Stimulated activated naive CD8-positive, alpha-beta T cell treated with anti-CD3 and anti-CD28 coated beads, Interleukin-15, amount 100 ng/mL, for 72 hours (primary cell): ENCODE results near the gene ASTN2.
"Not testable (repeated sequence)": the region's sequence is repeated elsewhere in the genome, so short reads cannot be mapped to it uniquely, and the experiment has no call there.

Source experiments
- ATAC-seq: fragments of 150-1000 bp; cut with Tn5 transposase; 2 replicates; pipeline ENCODE4 v1.10.0; 2021; ENCODE audit warnings: mild to moderate bottlenecking, moderate library complexity
- DNase-seq, 2 donors: peaks; one replicate each; pipeline ENCODE4 v3.0.0; 2021 to 2022
- H3K27ac Mint-ChIP-seq, 2 donors: one replicate each; pipeline ENCODE4 v1.8.0; 2022; ENCODE audit warnings: mild to moderate bottlenecking in 2 of 2, mixed read lengths in 2 of 2, moderate library complexity in 2 of 2
- H3K27me3 Mint-ChIP-seq: one replicate; pipeline ENCODE4 v1.8.0; 2022; ENCODE audit warnings: mixed read lengths
- H3K4me1 Mint-ChIP-seq: one replicate; pipeline ENCODE4 v1.8.0; 2022; ENCODE audit warnings: mild to moderate bottlenecking, mixed read lengths
- H3K4me3 Mint-ChIP-seq, 2 donors: one replicate each; pipeline ENCODE4 v1.8.0; 2022; ENCODE audit warnings: mild to moderate bottlenecking in 2 of 2, mixed read lengths in 2 of 2, moderate library complexity in 1 of 2
- H3K9me3 Mint-ChIP-seq, 2 donors: one replicate each; pipeline ENCODE4 v1.8.0; 2022; ENCODE audit warnings: mixed read lengths in 2 of 2

Gene ASTN2

DNA sequence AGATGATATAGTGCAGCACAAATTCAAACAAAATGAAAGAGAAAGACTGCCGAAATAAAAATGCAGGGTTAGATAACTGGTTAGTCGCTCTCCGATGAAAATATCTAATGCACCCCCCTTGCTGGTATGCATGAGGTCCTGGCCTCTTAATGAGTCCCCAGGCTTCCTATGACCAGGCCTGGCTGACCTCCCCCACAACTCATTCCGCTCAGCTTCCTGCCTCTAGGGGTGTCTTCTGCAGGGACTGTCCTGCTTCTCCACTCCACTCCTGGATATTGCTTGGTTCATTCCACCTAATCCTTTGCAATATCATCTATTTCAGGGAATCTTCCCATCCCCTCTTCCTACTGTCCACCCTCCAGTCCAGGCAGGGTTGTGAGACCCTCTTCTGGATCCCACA, 341.8 kb downstream of the ASTN2 start:
- H3K4me3 Mint-ChIP-seq: no peak overlapping the region
- no peaks in the 10 kb centered on the region for H3K4me1 Mint-ChIP-seq
- H3K9me3 Mint-ChIP-seq: peaks cover 5 to 21% of the 10 kb centered on the region in 2 donors
- DNase-seq (no peak), ATAC-seq (no peak)
- H3K27ac Mint-ChIP-seq: no peak overlapping the region
- peaks cover 17% of the 10 kb centered on the region for H3K27me3 Mint-ChIP-seq

DNA sequence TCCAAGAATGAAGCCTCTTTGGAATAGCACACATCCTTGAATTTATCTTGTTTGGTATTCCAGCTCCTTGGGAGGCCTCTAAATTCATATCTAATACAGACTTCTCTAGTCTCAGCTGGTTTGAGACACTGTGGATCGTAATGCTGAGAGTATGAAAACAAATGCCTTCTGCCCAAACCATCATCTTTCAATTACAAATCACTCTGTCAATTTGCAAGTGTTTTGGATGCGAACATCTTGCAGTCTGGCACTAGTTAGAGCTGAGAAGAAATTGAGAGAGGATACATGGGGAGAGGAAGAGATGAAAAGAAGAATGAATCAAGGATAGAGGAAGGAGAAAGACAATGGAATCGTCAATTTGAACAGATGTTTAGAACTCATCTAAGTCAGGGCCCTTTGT, 342.6 kb downstream of the ASTN2 start:
- peaks cover 5 to 21% of the 10 kb centered on the region in 2 donors for H3K9me3 Mint-ChIP-seq

DNA sequence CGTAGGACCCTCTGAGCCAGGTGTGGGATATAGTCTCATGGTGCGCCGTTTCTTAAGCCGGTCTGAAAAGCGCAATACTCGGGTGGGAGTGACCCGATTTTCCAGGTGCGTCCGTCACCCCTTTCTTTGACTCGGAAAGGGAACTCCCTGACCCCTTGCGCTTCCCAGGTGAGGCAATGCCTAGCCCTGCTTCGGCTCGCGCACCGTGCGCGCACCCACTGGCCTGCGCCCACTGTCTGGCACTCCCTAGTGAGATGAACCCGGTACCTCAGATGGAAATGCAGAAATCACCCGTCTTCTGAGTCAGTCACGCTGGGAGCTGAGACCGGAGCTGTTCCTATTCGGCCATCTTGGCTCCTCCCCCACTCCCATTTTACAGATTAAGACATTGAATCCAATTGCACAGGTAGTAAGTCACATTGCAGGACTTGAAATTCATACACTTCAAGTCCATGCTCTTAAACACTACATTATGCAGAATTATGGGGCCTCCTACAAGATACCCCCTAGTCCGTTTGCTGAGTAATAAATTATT, 343.1 kb downstream of the ASTN2 start:
- peaks cover 5 to 21% of the 10 kb centered on the region in 2 donors for H3K9me3 Mint-ChIP-seq
- H3K27ac Mint-ChIP-seq, H3K4me1 Mint-ChIP-seq, ATAC-seq, H3K4me3 Mint-ChIP-seq, DNase-seq: not testable (repeated sequence)
- peaks cover 17% of the 10 kb centered on the region for H3K27me3 Mint-ChIP-seq

More for the DNA sequence above, 342.6 kb downstream of the ASTN2 start:
- H3K27ac Mint-ChIP-seq: no peak overlapping the region
- no peaks in the 10 kb centered on the region for H3K4me1 Mint-ChIP-seq
- H3K27me3 Mint-ChIP-seq: peaks cover 17% of the 10 kb centered on the region
- DNase-seq (no peak), ATAC-seq (no peak)
- no peak overlapping the region for H3K4me3 Mint-ChIP-seq

DNA sequence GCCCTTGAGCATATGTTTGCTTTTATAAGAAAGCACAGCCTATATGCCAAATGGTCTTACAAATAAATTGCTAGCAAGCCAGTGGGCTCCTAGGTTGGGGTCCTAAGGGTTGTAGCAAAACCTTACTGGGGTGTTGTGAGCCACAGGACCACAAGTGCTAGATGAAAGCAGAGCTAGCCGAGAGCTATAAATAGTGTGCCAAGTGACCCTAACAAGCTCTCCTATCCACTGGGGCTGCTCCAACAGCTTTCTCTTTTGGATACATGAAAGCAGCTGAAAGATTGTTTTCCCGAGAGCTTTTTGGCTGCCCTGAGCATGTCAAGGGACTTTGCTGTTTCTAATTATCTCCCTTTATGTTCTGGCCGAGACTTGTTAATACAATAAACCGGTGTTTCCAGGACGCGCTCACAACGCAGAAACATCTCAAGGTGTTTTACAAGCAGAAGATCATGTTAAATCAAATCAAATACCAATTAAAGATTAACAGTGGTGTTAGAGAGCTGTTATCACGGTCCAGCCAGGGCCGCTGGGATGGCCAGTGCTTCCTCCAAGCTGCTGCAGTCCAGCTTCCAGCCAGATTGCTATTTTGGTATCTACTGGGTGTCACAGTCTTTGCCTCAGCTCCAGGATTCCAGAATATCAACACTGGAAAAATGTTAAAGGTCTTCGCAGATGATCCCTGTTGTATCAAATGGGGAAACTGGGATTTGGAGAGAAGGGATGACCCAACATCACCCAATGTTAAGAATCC, 351.0 kb downstream of the ASTN2 start:
- H3K4me1 Mint-ChIP-seq: no peaks in the 10 kb centered on the region
- H3K9me3 Mint-ChIP-seq: peaks cover 4 to 7% of the 10 kb centered on the region in 2 donors
- ATAC-seq (no peak), DNase-seq (no peak)
- H3K27ac Mint-ChIP-seq: no peak overlapping the region
- no peak overlapping the region for H3K4me3 Mint-ChIP-seq
- H3K27me3 Mint-ChIP-seq: no peaks in the 10 kb centered on the region

DNA sequence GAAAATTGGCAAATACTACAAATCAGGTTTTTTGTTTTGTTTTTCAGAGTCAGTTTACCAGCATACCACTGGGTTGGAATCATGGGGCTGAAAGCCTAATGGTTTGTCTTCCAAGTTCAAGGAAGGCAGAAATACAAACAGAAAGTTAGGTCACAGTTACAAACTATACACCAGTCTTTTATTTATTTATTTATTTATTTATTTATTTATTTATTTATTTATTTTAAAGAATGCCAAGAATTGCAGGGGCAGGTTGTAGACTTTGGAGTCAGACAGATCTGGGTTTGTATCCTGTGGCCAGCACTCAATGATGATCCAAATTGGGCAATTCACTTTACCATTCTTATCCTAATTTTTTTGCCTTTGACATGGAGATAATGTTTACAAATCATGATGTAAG, 353.9 kb downstream of the ASTN2 start:
- Mint-ChIP-seq H3K27me3 (no peaks in the 10 kb centered on the region), H3K4me3 (no peak overlapping the region), H3K9me3 (peaks cover 10 to 11% of the 10 kb centered on the region in 2 donors)

DNA sequence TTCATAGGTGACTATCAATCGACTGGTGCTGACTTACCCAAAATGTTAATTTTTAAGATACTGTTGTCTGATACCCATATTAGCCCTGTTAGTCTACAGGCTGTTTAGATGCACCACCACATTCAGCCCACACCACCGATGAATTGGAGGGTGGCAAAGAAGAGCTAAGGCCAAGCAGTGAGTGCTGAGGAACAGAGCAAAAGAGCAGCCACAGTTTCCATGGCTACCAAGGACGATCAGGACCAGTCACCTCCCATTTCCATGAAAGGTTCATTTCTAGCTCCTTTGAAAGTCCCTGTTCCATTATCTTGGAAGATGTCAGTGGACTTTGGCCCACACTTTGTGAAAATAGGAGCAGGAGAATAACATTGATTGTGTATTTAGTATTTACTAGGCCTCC, 364.9 kb downstream of the ASTN2 start:
- H3K27me3 Mint-ChIP-seq: no peaks in the 10 kb centered on the region
- H3K27ac Mint-ChIP-seq: no peak overlapping the region
- peaks cover 5 to 15% of the 10 kb centered on the region in 2 donors for H3K9me3 Mint-ChIP-seq
- no peak for DNase-seq
- no peaks in the 10 kb centered on the region for H3K4me1 Mint-ChIP-seq
- no peak for ATAC-seq
- no peak overlapping the region for H3K4me3 Mint-ChIP-seq

More for the DNA sequence above, 353.9 kb downstream of the ASTN2 start:
- no peak for ATAC-seq
- H3K4me1 Mint-ChIP-seq: no peaks in the 10 kb centered on the region
- DNase-seq: no peak
- H3K27ac Mint-ChIP-seq: no peak overlapping the region

DNA sequence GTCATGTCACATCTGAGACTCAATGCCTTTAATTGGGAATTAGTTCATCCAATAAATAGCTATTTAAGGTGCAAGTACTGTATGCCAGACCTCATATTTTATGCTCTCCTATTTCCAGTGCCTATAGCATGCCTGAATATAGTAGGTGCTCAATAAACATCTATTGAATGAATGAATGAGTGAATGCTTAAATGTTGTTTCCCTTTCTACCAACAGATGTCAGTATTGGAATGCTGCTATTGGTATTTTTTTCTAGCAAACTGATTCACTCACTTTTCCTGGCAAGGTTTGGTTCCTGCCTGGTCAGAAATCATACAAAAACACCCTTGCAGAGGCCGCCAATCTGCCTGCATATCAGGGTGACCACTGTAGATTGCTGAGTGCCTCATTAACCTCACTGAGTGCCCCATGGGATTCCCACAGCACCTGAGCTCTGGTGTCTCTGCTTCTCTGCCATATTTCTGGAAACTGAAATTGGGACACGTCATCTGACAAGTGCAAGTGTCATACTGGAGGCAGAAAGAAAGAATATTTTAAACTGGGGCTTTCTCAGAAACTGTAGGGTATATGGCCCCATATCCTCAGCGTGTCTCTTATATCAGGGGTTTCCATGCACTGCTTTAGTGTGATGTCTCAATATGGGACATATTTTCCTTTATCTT, 368.1 kb downstream of the ASTN2 start:
- H3K27me3 Mint-ChIP-seq: no peaks in the 10 kb centered on the region
- DNase-seq (no peak), ATAC-seq (no peak)
- no peaks in the 10 kb centered on the region for H3K4me1 Mint-ChIP-seq
- no peak overlapping the region for H3K4me3 Mint-ChIP-seq
- no peak overlapping the region for H3K27ac Mint-ChIP-seq
- H3K9me3 Mint-ChIP-seq: peaks cover under 1 to 7% of the 10 kb centered on the region in 2 donors

DNA sequence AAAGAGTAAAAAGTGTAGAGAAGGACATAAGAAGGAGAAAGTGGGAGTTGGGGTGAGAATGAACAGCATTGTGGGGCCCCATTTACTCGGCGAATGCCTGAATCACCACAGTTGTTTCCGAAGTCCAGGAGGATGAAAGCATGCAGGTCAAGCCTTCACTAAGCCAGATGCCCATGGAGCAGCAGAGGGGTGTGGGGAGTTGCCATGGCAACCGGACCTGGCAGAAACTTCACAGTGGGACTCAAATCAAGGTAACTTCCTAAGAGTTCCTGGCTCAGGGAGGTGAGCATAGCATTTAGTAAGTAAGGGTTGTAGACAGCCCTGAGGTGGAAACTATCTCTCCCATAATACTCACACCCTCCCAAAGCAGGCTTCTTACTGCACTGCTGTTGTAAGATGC, 370.6 kb downstream of the ASTN2 start:
- H3K27ac Mint-ChIP-seq: no peak overlapping the region
- H3K4me1 Mint-ChIP-seq: no peaks in the 10 kb centered on the region
- ATAC-seq (no peak), DNase-seq (no peak)
- no peak overlapping the region for H3K4me3 Mint-ChIP-seq
- no peaks in the 10 kb centered on the region for H3K27me3 Mint-ChIP-seq
- peaks cover 0 to 8% of the 10 kb centered on the region in 2 donors for H3K9me3 Mint-ChIP-seq

DNA sequence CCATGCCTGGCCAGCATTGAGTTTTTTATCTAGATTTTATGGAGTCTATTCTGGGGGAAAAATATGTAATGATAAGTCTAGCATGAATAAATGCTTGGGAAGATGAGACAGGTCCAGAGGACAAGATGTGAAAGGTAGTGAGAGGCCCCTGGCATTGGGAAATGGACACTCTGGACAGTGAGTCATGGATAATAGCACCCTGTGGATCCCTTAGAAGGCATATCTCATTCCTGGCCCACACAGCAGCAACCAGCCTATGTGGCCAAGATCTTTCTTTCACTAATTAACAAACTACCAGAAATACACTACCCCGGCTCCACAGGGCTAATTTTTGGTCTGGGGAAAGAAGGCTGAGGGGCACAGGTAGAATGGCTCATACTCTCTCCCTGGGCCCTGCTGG, 371.7 kb downstream of the ASTN2 start:
- H3K4me3 Mint-ChIP-seq: no peak overlapping the region
- no peaks in the 10 kb centered on the region for H3K4me1 Mint-ChIP-seq
- no peaks in the 10 kb centered on the region for H3K27me3 Mint-ChIP-seq

DNA sequence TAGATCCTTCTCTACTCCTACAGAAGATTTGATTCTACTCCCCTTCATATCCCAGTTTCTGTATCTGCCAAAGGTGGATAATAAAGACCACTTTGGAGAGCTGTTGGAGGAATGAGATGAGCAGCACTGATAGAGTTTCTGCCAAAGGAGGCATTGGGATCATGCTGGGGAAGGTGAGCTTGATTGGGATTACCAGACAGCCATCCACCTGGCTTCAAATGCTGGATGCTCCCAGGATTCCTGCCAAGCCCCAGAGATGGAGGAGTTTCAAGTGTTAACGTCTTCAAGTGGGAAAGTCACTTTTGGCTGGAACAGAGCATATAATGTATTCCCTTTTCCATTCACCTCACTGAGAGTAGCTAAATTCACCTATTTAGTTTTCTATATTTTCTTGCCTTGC, 379.3 kb downstream of the ASTN2 start:
- DNase-seq: no peak
- Mint-ChIP-seq H3K9me3 (peaks cover 6 to 13% of the 10 kb centered on the region in 2 donors), H3K4me3 (no peak overlapping the region), H3K27ac (no peak overlapping the region), H3K27me3 (no peaks in the 10 kb centered on the region), H3K4me1 (no peaks in the 10 kb centered on the region)
- no peak for ATAC-seq

More for the DNA sequence above, 371.7 kb downstream of the ASTN2 start:
- ATAC-seq (no peak), DNase-seq (no peak)
- peaks cover 0 to 8% of the 10 kb centered on the region in 2 donors for H3K9me3 Mint-ChIP-seq
- no peak overlapping the region for H3K27ac Mint-ChIP-seq

DNA sequence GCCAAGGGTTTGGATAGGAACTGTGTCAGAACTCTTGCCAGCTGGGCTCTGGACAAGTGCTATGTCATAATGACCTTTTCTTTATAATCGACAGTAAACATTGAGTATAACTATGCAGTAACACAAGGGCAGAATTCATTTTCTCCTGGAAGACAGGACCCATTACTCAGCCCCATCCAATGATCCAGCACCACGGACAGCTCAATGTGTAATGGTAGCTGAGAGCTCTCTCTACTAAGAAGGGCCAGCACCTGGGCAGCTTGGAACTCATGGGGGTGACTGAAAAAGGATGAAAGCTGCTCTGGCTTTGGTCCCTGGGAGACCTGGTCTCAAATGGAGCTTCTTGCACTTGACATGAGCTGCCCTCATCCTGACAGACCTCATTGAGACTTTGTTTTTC, 380.0 kb downstream of the ASTN2 start:
- DNase-seq (no peak), ATAC-seq (no peak)
- H3K27ac Mint-ChIP-seq: no peak overlapping the region
- H3K4me1 Mint-ChIP-seq: no peaks in the 10 kb centered on the region
- H3K9me3 Mint-ChIP-seq: peaks cover 6 to 13% of the 10 kb centered on the region in 2 donors
- H3K27me3 Mint-ChIP-seq: no peaks in the 10 kb centered on the region
- H3K4me3 Mint-ChIP-seq: no peak overlapping the region

DNA sequence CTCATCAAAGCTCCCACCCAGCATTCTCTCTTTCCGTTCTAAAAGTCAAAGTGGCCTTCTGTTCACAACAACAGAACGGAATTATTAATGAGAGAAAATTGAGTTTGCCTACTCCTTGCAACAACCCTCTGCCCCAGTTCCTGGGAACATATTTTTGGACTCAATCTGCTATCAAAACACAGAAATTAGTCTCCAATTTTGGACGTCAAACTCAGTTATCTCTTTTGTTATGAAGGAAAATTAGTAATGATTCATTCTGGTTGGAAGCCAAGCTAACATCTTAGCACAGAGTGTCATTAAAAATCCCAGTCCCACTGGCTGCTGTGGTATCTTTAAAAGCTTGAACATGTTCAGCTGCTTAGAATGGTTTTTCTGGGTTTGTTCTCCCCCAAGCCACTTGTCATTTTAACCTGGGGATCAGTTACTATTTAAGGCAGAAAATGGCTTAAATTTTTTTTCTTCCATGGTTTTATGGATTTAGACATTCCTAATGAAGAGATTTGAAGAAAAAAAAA, 384.5 kb downstream of the ASTN2 start:
- DNase-seq (no peak), ATAC-seq (no peak)
- H3K4me3 Mint-ChIP-seq: no peak overlapping the region
- H3K27ac Mint-ChIP-seq: no peak overlapping the region
- peaks cover 0 to 20% of the 10 kb centered on the region in 2 donors for H3K9me3 Mint-ChIP-seq
- H3K4me1 Mint-ChIP-seq: no peaks in the 10 kb centered on the region
- no peaks in the 10 kb centered on the region for H3K27me3 Mint-ChIP-seq

DNA sequence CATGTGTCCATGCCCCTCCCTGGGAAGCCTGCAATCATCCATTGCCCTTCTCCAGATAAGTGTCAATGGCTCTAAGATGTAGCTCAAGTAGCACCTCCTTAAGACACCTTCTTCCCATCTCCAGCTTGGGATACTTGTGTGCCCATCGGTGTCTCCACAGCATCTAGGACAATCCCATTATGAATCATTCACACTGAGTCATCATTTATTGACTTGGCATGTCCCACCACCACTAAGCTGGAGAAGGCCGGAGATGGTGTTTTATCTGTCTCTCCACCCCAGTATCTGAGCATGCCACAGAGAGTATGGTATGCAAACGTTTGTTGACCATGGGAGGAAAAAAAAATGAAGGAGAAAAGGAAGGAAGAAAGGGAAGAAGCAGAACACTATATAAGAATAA, 385.5 kb downstream of the ASTN2 start:
- no peak for ATAC-seq
- no peak for DNase-seq
- H3K9me3 Mint-ChIP-seq: peaks cover 0 to 20% of the 10 kb centered on the region in 2 donors
- no peak overlapping the region for H3K27ac Mint-ChIP-seq
- H3K27me3 Mint-ChIP-seq: no peaks in the 10 kb centered on the region
- no peaks in the 10 kb centered on the region for H3K4me1 Mint-ChIP-seq
- no peak overlapping the region for H3K4me3 Mint-ChIP-seq

DNA sequence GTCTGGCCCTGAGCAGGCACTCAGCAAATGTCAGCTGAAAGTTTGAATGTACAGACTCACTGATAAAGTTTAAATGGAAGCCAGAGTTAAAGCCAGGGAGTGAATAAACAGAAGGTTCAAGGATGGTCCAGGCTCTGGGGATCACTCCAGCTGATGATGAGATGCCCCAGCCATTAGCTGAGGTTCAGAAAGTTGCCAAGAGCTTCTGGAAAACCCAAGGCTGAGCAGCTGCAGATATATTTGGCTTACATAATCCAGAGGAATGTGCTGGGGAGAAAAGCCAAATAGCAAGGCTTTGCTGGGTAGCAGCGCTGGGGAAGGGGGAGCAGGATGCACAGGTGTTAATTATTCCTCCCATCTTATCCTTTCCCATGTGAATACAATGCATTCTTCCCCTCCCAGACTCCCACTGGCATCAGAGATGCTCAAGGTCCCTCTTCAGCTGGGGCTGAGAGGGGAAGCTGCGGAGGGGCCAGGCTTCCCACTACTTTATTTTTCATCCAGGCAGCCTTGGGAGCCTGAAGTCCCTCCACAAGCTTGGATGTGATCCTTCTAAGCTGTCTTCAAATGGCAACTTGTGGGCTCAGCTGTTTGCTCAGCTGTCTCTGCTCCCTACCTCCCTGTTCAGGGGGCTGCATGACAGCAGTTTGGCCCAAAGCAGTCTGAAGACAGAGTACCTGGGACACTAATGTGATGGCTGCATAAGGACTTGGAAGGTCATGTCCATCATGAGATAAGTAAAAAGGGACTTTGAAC, 386.6 kb downstream of the ASTN2 start:
- no peak overlapping the region for H3K27ac Mint-ChIP-seq
- no peaks in the 10 kb centered on the region for H3K4me1 Mint-ChIP-seq
- ATAC-seq (no peak), DNase-seq (no peak)
- peaks cover 6 to 28% of the 10 kb centered on the region in 2 donors for H3K9me3 Mint-ChIP-seq
- no peak overlapping the region for H3K4me3 Mint-ChIP-seq
- H3K27me3 Mint-ChIP-seq: no peaks in the 10 kb centered on the region

DNA sequence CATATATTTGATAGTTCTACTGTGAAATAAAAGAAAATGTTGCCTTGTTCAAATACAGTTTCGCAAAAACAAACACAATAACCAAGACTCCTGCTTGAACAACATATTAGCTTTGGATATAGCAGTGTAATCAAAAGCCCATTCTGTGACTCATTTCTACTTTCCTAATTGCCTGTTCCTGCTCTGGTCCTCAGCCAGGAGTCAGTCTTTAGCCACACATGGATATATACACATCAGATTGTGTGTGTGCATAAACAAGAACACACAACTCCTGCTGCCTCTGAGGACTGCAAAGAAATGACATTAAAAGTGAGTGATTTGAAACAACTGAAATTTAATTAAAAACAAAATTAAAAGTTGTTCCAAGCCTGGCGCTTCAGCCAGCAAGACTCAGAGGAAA, 393.0 kb downstream of the ASTN2 start:
- DNase-seq: no peak
- H3K27me3 Mint-ChIP-seq: no peaks in the 10 kb centered on the region
- no peak overlapping the region for H3K4me3 Mint-ChIP-seq
- H3K4me1 Mint-ChIP-seq: no peaks in the 10 kb centered on the region
- H3K27ac Mint-ChIP-seq: no peak overlapping the region
- no peak for ATAC-seq
- peaks cover 13 to 18% of the 10 kb centered on the region in 2 donors for H3K9me3 Mint-ChIP-seq
